NCI-H146 treated with DMSO at 0.1 percent for 48 hours (cell line): ENCODE measurements around the gene PLB1.

ENCODE experiments used
- DNase-seq: peaks from one replicate; lab custom pipeline; 2025; ENCODE audit not compliant: unreplicated experiment; lab: John Stamatoyannopoulos, UW

The PLB1 gene

GRCh38 chr2:28623582-28624405 is 127.9 kb downstream of the PLB1 start:
- no peak for DNase-seq

GRCh38 chr2:28624436-28624792 is 128.6 kb downstream of the PLB1 start:
- DNase-seq = no peak

DNA sequence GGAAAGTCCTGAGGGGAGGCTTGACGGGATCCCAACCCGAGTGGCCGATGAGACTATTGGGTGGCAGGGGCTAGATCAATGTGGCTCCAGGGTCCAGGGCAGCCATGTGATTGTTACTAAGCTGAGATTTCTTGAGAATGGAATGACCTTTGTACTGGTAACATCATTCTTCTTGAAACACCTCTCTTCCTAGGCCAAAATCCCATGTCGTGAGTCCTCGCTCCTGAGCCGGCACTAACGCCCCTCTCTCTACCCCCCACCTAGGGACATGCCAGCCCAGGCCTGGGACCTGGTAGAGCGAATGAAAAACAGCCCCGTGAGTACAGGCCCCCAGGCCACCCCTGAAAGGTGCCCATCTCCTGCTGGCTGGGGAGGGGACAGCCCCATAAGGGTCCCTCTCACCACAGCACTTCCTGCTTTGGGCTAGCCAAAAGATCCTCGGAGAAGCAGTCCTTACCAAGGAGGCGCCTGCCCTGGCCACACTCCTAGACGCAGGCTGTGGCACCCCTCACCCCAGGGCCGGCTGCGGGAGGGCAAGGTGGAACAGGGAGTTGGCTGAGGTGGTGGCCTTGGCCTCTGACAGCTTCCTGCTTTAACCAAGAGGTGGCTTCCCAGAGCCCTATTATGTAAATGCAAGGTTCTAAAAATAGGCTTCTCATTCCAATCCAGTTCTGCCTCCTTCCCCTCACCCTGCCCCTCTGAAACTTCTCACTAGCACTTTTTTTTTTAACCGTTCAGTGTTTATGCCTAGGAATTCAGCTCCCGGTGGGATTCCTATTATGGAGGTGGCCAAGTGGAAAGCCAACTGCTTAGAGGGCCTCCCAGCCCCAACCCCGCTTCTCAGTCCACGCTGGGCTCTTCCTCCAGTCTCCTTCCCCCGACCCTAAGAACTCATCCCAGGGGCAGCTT is 129.2 kb downstream of the PLB1 start:
- DNase-seq = no peak

DNA sequence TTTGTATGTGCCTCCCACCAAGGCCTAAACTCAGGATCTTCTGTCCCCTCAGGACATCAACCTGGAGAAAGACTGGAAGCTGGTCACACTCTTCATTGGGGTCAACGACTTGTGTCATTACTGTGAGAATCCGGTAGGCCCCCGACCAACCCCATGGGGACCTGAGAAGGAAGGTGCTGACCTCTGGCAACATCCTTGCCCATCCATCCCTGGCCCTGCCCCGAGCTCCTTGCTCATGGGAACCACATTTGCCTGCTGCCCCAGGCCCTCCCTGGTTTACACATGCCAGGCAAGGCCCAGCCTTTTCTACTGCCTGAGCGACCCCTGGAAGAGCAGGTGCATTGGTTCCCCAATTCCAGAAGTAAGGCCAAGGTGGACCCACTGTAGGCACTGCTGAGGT is 130.5 kb downstream of the PLB1 start:
- DNase-seq = no peak

GRCh38 chr2:28626891-28627421 is 131.1 kb downstream of the PLB1 start:
- no peak for DNase-seq

GRCh38 chr2:28627722-28628480 is 132.0 kb downstream of the PLB1 start:
- no peak for DNase-seq

DNA sequence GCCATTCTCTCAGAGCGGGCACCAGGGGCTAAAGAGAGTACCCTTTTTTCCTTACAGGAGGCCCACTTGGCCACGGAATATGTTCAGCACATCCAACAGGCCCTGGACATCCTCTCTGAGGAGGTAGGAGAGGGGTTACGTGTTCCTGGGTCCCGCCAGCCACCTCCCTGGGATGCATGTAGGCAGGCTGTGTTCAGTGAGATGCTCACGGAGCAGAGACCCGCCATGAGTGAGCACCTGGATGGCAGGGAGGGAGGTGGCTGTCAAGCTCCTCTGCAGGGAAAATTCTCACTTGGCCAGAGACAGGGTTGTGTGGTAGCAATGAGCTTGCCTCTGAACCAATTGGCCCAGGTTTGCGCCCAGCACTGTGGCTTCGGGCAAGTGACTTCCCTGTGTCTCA is 132.6 kb downstream of the PLB1 start:
- no peak for DNase-seq

DNA sequence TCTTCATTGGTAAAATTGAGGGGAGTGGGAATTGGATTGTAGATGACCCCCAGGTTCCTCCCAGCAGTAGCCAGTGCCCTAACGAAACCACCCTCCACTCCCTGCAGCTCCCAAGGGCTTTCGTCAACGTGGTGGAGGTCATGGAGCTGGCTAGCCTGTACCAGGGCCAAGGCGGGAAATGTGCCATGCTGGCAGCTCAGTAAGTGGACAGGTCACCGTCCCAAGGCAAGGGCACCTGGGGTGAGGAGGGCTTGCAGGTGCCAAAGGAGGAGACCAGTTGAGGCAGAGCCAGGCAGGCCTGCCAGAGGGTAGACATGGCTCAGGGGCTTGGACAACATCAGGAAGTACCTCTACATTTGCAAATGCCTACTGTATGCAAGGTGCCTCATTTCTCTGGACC is 133.1 kb downstream of the PLB1 start:
- no peak for DNase-seq

GRCh38 chr2:28629910-28630309 is 134.1 kb downstream of the PLB1 start:
- DNase-seq = no peak

- DNase-seq = no peak
Measured at GRCh38 chr2:28630341-28630740, 134.5 kb downstream of the PLB1 start.

DNA sequence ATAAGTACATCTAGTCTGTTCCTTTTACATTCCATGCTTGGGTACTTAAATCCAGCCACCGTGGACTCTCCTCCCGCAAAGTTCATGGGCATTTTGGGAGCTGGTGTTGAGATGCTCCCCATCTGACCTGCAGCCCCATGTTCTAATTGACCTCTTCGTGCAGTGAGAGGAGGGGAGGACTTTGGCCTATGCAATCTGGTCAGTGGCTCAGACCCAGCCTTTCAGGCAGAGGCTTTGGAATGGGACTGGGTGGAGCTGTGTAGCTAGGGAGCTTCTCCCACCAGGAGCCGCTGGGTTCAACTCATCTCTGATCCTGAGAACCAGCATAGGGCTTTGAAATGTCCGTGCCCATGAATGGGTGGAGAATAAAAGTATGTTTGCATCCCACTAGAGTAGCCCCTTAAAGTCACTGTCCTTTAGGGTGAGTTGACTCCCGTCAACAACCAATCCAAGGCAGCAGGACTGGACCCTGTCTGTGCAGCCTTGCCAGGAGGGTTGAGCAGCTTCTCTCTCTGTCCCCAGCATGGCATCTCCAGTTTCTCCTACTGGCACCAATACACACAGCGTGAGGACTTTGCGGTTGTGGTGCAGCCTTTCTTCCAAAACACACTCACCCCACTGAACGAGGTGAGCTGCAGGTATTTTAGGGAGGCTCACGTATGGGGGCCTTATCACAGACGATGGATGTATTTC is 135.8 kb downstream of the PLB1 start:
- DNase-seq = no peak

- DNase-seq = no peak
Measured at GRCh38 chr2:28632791-28633190, 136.9 kb downstream of the PLB1 start.

GRCh38 chr2:28633204-28633603 is 137.3 kb downstream of the PLB1 start:
- DNase-seq = peak; percentile 7

- no peak for DNase-seq
Measured at GRCh38 chr2:28633746-28634145, 137.9 kb downstream of the PLB1 start.

- no peak for DNase-seq
Measured at GRCh38 chr2:28635191-28635611, 139.3 kb downstream of the PLB1 start.

DNA sequence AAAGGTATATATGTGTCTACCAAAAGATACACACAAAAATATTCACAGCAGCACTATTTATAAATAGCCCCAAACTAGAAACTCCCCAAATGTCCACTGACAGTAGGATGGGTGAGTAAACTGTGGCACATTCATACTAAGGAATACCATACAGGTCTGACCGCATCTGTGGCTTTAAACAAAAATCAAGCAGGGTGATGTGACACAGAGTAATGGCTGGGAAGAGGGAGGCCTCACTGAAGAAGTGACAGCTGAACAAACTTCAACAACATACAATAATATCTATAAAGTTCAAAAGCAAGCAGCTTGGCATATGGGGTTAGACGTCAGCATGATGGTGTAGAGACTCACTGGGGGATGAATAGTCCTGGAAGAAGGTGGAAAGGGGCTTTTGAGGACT is 140.6 kb downstream of the PLB1 start:
- DNase-seq = no peak

DNA sequence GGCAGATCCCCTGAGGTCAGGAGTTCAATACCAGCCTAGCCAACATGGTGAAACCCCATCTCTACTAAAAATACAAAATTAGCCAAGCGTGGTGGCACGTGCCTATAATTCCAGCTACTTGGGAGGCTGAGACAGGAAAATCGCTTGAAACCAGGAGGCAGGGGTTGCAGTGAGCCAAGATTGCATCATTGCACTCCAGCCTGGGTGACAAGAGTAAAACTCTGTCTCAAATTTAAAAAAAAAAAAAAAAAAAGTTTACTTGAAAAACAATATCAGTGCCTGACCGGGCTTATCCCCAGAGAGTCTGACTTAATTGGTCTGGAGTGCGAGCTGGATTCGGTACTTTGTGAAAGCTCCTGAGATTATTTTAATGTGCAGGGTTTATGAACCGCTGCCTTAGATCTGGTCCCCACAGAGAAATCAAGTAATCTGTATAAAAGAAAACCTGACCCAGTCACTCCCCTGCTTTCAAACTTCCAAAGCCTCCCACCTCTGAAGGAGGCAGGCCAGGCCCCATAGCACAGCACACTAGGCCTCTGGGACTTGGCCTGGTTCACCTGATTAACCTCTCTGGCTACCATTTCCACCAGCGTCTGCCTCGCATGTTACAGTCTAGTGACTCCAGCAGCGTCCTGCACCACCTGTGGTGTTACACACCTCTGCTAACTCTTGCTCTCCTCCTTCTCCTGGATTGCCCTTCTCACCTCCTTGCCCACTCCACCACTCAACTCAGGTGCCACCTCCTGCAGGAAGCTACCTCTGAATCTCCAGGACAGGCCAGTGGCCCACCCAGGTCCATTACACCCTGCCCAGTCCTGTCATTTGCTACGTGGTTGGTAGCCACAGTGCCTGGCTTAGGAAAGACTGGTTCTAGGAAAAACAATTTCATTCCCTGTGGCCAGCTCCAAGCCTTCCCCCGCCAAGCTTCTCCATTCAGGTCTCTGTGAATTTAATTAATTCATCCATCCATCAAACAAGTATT is 141.5 kb downstream of the PLB1 start:
- no peak for DNase-seq

GRCh38 chr2:28638102-28638501 is 142.2 kb downstream of the PLB1 start:
- no peak for DNase-seq

GRCh38 chr2:28639092-28639691 is 143.3 kb downstream of the PLB1 start:
- DNase-seq = no peak
